CD4-positive, alpha-beta memory T cell (primary cell): ENCODE data around the gene AADACL4. TPM values are rescaled to one million over a fixed set of nuclear protein-coding genes. Genes with fewer than 3 reads are reported as not detected.
A peak's percentile ranks its signal among the peaks of the same experiment; 100 is the strongest.

ENCODE experiments used
- CTCF ChIA-PET: fragments of 350-600 bp; sonication (Branson Sonifier 250); formaldehyde crosslinking; loops from one replicate; lab custom pipeline; 2021; ENCODE audit warnings: inconsistent platforms; ENCODE audit not compliant: partially characterized antibody; lab: Charles Lee
- POLR2A ChIA-PET: fragments of 350-600 bp; sonication (Branson Sonifier 250); formaldehyde crosslinking; loops from one replicate; lab custom pipeline; 2021; ENCODE audit not compliant: partially characterized antibody; lab: Charles Lee
- DNase-seq, 5 donors: peaks; one replicate each; pipeline versions ENCODE4 v3.0.0 to v3.0.0-alpha.2; 2020 to 2022; ENCODE audit warnings: mixed read lengths in 1 of 5
- H3K27ac ChIP-seq: one replicate; pipeline ENCODE4 v1.7.0; 2013; ENCODE audit warnings: low read depth, low read length
- H3K27me3 ChIP-seq: 2 replicates; pipeline ENCODE4 v1.7.0; 2013; ENCODE audit warnings: mild to moderate bottlenecking, low read length, moderate library complexity; ENCODE audit not compliant: insufficient read depth
- H3K36me3 ChIP-seq: 2 replicates; pipeline ENCODE4 v1.7.0; 2013; ENCODE audit warnings: mild to moderate bottlenecking, low read length, moderate library complexity; ENCODE audit not compliant: insufficient read depth
- H3K4me1 ChIP-seq: 2 replicates; pipeline ENCODE4 v1.7.0; 2013; ENCODE audit warnings: mild to moderate bottlenecking, low read length, moderate library complexity; ENCODE audit not compliant: insufficient read depth
- H3K4me3 ChIP-seq, 2 donors: one replicate each; pipeline ENCODE4 v1.7.0; 2013; ENCODE audit warnings: low read length in 2 of 2, mild to moderate bottlenecking in 1 of 2
- H3K9me3 ChIP-seq, 2 donors: one replicate each; pipeline ENCODE4 v1.7.0; 2013; ENCODE audit warnings: low read length in 2 of 2, control low read depth in 1 of 2; ENCODE audit not compliant: control insufficient read depth in 1 of 2
- H3K27ac Mint-ChIP-seq, 7 donors: one replicate each; pipeline ENCODE4 v1.8.0; 2020 to 2021; ENCODE audit warnings: mixed read lengths in 7 of 7, mild to moderate bottlenecking in 6 of 7, inconsistent platforms in 3 of 7, moderate library complexity in 3 of 7
- H3K27me3 Mint-ChIP-seq, 2 donors: one replicate each; pipeline ENCODE4 v1.8.0; 2020 to 2021; ENCODE audit warnings: mixed read lengths in 2 of 2
- H3K36me3 Mint-ChIP-seq, 2 donors: one replicate each; pipeline ENCODE4 v1.8.0; 2020 to 2021; ENCODE audit warnings: mixed read lengths in 2 of 2, inconsistent platforms in 1 of 2, mild to moderate bottlenecking in 1 of 2
- H3K4me1 Mint-ChIP-seq, 4 donors: one replicate each; pipeline ENCODE4 v1.8.0; 2020 to 2021; ENCODE audit warnings: mixed read lengths in 4 of 4, mild to moderate bottlenecking in 1 of 4
- H3K4me3 Mint-ChIP-seq, 8 donors: one replicate each; pipeline ENCODE4 v1.8.0; 2020 to 2021; ENCODE audit warnings: mixed read lengths in 8 of 8, mild to moderate bottlenecking in 7 of 8, moderate library complexity in 6 of 8, inconsistent platforms in 3 of 8
- H3K9me3 Mint-ChIP-seq, 8 donors: one replicate each; pipeline ENCODE4 v1.8.0; 2020 to 2021; ENCODE audit warnings: mixed read lengths in 8 of 8, mild to moderate bottlenecking in 5 of 8, inconsistent platforms in 3 of 8, moderate library complexity in 1 of 8
- intact Hi-C: fragments of 100-400 bp; cut with micrococcal nuclease; formaldehyde crosslinking; loops from one replicate; pipeline ENCODE4 v1.15.1; 2023
- polyA plus RNA-seq, 2 donors: library from polyadenylated mRNA; unstranded; fragments of 300-500 nt; fragmentation: Illumina TruSeq; gene quantifications; one replicate each; pipeline ENCODE4 v1.2.3, GENCODE V29; 2021
- total RNA-seq, 2 experiments: library from RNA; stranded (reverse); gene quantifications; one replicate each; pipeline ENCODE4 v1.2.3, GENCODE V29; 2021

AADACL4 gene
- total and polyA plus RNA-seq, 4 experiments from 2014 or later: not detected

DNA sequence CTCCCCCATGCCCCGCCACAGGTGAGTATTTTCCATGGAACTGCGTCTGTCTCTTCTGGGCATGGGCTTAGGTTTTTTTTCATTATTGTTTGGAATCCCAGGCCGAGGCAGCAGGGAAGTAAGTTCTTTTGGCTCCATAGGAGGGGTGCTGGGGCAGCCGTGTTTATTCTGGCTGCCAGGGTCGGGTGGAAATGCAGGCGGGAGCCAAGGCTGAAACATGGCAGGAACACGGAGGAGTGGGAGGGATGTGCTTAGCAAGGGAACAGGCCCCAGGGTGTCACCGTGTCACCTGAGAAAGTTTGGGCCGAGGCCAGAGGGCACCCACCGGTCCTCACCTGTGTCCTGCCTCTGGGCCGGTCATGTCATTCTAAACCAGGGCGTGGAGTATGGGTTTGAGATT is 21.4 kb upstream of the AADACL4 start:
- ChIA-PET CTCF (interaction anchor here (1.3 to 8.5 kb wide), 2 partner anchors 20 to 36 kb away, joined by 5 to 196 read pairs; no protein-coding TSS in a partner anchor), POLR2A (interaction anchor here (1.2 to 11.6 kb wide), 3 partner anchors 18 to 112 kb away, joined by 4 to 327 read pairs (median 4); no protein-coding TSS in a partner anchor)
- H3K36me3 ChIP-seq: no peaks in the 10 kb centered on the region
- H3K9me3 Mint-ChIP-seq: no peaks in the 10 kb centered on the region
- H3K4me1 ChIP-seq: peaks cover 26% of the 10 kb centered on the region
- no peaks in the 10 kb centered on the region for H3K9me3 ChIP-seq
- intact Hi-C loops: no loop called here
- peaks cover 17 to 41% (median 32%) of the 10 kb centered on the region in 4 donors for H3K4me1 Mint-ChIP-seq
- no peak overlapping the region for H3K4me3 ChIP-seq
- peaks cover 0 to 2% of the 10 kb centered on the region in 2 donors for H3K27me3 Mint-ChIP-seq
- DNase-seq: no peak
- no peaks in the 10 kb centered on the region for H3K27me3 ChIP-seq
- no peak overlapping the region for H3K4me3 Mint-ChIP-seq
- H3K36me3 Mint-ChIP-seq: peaks cover 0 to 16% of the 10 kb centered on the region in 2 donors
- no peak overlapping the region for H3K27ac ChIP-seq
- peak overlapping the region in 2 of 7 donors; percentile 52 to 57 for H3K27ac Mint-ChIP-seq

DNA sequence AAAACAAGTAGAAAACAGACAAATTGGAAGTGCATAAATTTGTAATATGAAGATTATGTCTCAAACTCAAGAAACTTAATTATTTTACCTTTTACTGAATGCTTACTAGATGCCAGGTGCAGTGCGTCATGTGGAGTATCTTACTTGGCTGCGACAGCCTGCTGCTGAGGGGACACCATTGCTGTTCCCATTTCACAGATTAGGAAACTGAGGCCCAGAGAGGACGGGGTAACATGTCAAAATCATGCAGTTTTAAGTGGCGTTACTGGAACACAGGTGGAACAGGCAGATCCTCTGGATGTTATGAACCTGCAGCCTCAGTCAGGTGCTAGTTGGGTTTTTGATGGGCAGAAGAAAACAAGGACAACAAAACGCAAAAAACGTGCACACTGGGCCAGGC is 18.6 kb upstream of the AADACL4 start:
- Mint-ChIP-seq H3K4me1 (peaks cover 7 to 23% (median 14%) of the 10 kb centered on the region in 4 donors), H3K9me3 (no peaks in the 10 kb centered on the region), H3K27ac (peak overlapping the region in 1 of 7 donors; percentile 55), H3K27me3 (no peaks in the 10 kb centered on the region), H3K4me3 (no peak overlapping the region), H3K36me3 (no peaks in the 10 kb centered on the region)
- H3K36me3 ChIP-seq: no peaks in the 10 kb centered on the region
- no peaks in the 10 kb centered on the region for H3K27me3 ChIP-seq
- no peak overlapping the region for H3K4me3 ChIP-seq
- ChIA-PET POLR2A (no interaction called here), CTCF (no interaction called here)
- intact Hi-C loops: no loop called here
- no peak for DNase-seq
- no peak overlapping the region for H3K27ac ChIP-seq
- no peaks in the 10 kb centered on the region for H3K9me3 ChIP-seq
- peaks cover 15% of the 10 kb centered on the region for H3K4me1 ChIP-seq

DNA sequence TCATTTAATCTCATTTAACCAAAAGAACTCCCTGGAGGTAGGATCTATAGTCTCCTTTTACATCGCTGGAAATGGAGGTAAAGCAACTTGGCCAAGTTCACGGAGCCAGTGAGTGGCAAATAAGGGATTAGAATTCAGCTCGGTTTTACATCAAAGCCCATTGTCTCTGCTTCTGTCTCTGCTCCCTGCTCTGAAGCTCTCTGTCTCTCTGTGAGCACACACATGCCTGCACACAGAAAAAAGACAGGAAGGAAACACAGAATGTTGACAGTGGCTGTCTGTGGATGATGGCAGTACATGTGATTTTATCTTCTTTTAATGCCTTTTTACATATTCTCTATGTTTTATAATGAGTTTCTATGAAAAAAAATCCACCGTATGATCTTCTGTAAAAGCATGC is 17.0 kb upstream of the AADACL4 start:
- ChIA-PET CTCF (interaction anchor here (0.7 to 1.4 kb wide), 2 partner anchors 10 to 32 kb away, joined by 3 read pairs; no protein-coding TSS in a partner anchor), POLR2A (no interaction called here)
- Histone ChIP-seq H3K27me3 (no peaks in the 10 kb centered on the region), H3K4me1 (peaks cover 5% of the 10 kb centered on the region), H3K9me3 (no peaks in the 10 kb centered on the region), H3K4me3 (no peak overlapping the region), H3K36me3 (no peaks in the 10 kb centered on the region), H3K27ac (no peak overlapping the region)
- intact Hi-C loops: no loop called here
- no peaks in the 10 kb centered on the region for H3K36me3 Mint-ChIP-seq
- no peak overlapping the region for H3K4me3 Mint-ChIP-seq
- DNase-seq: no peak
- no peaks in the 10 kb centered on the region for H3K27me3 Mint-ChIP-seq
- peak overlapping the region in 1 of 7 donors; percentile 31 for H3K27ac Mint-ChIP-seq
- H3K4me1 Mint-ChIP-seq: peaks cover 2 to 10% (median 8%) of the 10 kb centered on the region in 4 donors
- H3K9me3 Mint-ChIP-seq: no peaks in the 10 kb centered on the region

DNA sequence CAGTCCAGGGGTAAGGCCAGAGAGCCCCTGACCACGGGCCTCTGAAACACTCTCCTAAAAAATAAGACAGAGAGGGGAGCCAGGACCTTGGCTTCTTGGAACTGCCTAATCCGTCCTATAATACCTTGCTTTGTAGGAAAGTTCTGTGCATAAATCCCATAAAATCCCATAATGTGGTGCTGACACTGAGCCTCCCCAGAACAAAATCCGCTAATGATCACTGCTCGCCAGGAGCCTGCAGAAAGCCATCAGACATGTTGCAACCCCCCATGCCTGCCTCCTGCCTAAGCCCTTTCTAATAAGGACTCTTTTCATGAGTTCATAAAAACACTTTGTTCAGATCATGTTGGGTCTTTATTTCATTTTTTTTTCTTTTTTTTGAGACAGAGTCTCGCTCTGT is 16.6 kb upstream of the AADACL4 start:
- CTCF ChIA-PET: interaction anchor here (1.4 kb wide), 1 partner anchor 31 kb away, joined by 3 read pairs; no protein-coding TSS in a partner anchor

DNA sequence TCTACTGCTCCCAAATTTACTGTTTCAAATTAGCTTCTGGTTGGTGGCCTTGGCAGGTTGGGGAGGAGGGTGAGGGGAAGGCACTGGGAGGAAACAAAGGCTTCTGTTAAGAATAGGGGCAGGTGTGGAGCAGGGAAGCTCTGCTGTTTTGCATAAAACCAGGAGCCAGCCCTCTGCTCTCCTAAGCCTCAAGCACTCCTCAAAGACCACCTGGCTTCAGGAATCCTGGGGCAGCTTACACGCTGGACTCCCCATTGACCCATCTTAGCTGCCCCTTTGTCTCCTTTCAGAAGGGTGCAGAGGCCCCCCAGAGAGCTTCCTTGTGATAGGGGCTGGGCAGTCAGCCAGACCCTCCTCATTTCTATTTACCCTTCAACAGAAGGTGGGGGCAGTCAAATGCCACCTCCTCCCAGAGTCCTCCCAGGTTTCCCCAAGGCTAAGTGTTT is 14.4 kb upstream of the AADACL4 start:
- H3K4me3 Mint-ChIP-seq: no peak overlapping the region
- Histone ChIP-seq H3K9me3 (no peaks in the 10 kb centered on the region), H3K4me3 (no peak overlapping the region), H3K4me1 (peaks cover 5% of the 10 kb centered on the region), H3K36me3 (no peaks in the 10 kb centered on the region), H3K27me3 (no peaks in the 10 kb centered on the region), H3K27ac (no peak overlapping the region)
- peaks cover 2 to 14% (median 10%) of the 10 kb centered on the region in 4 donors for H3K4me1 Mint-ChIP-seq
- DNase-seq: no peak
- intact Hi-C loops: no loop called here
- no peak overlapping the region for H3K27ac Mint-ChIP-seq
- peaks cover 0 to 2% (median 0%) of the 10 kb centered on the region in 8 donors for H3K9me3 Mint-ChIP-seq
- POLR2A ChIA-PET: no interaction called here
- peaks cover 0 to 4% of the 10 kb centered on the region in 2 donors for H3K27me3 Mint-ChIP-seq
- no peaks in the 10 kb centered on the region for H3K36me3 Mint-ChIP-seq
- CTCF ChIA-PET: no interaction called here

More for the DNA sequence above, 16.6 kb upstream of the AADACL4 start:
- H3K27ac ChIP-seq: no peak overlapping the region
- POLR2A ChIA-PET: no interaction called here
- no peak overlapping the region for H3K4me3 ChIP-seq
- H3K9me3 ChIP-seq: no peaks in the 10 kb centered on the region
- Mint-ChIP-seq H3K36me3 (no peaks in the 10 kb centered on the region), H3K4me3 (no peak overlapping the region), H3K27ac (no peak overlapping the region), H3K9me3 (no peaks in the 10 kb centered on the region), H3K4me1 (peaks cover 2 to 9% (median 8%) of the 10 kb centered on the region in 4 donors), H3K27me3 (no peaks in the 10 kb centered on the region)
- H3K4me1 ChIP-seq: peaks cover 5% of the 10 kb centered on the region
- H3K36me3 ChIP-seq: no peaks in the 10 kb centered on the region
- no peaks in the 10 kb centered on the region for H3K27me3 ChIP-seq
- no peak for DNase-seq
- intact Hi-C loops: no loop called here

DNA sequence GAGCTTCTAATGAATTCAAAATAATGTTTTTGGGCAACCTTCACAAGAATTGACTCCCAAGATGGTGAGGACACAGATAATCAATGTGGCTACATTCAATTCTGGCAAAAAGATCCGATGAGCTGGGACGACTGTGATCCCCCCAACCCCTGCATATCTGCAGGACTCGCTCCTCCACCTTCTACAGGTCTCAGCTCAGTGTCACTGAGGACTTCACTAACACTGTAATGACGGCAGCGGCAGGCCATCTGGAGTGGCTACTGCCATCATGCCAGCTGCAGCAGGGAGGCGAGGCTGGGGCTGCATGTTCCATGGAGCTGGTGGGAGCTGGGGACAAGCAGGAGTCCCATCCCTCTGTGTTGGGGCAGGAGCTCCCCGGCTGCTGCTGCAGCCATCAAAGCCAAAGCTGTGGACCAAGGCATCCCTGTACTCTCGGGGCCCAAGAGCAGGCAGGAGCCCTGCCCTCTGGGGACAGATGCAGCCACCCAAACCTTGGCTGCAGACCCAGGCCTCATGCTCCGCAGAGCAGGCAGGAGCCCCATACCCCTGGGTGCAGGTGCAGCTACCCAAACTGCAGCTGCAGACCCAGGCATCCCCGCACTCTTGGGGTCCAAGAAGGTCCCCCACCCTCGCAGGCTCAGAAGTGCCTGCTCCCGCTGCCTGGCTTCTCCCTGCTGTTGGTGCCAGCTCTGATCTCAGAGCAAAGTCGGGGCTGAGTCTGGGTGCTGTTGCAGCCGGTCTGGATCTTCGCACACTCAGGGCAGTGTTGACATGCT is 13.7 kb upstream of the AADACL4 start:
- Histone ChIP-seq H3K36me3 (no peaks in the 10 kb centered on the region), H3K4me3 (no peak overlapping the region), H3K27me3 (no peaks in the 10 kb centered on the region), H3K27ac (no peak overlapping the region), H3K9me3 (no peaks in the 10 kb centered on the region), H3K4me1 (peaks cover 5% of the 10 kb centered on the region)
- no peak overlapping the region for H3K27ac Mint-ChIP-seq
- POLR2A ChIA-PET: no interaction called here
- CTCF ChIA-PET: no interaction called here
- no peaks in the 10 kb centered on the region for H3K36me3 Mint-ChIP-seq
- DNase-seq: no peak
- H3K27me3 Mint-ChIP-seq: peaks cover 0 to 4% of the 10 kb centered on the region in 2 donors
- peaks cover 2 to 14% (median 10%) of the 10 kb centered on the region in 4 donors for H3K4me1 Mint-ChIP-seq
- intact Hi-C loops: no loop called here
- no peak overlapping the region for H3K4me3 Mint-ChIP-seq
- peaks cover 0 to 2% (median 0%) of the 10 kb centered on the region in 8 donors for H3K9me3 Mint-ChIP-seq

DNA sequence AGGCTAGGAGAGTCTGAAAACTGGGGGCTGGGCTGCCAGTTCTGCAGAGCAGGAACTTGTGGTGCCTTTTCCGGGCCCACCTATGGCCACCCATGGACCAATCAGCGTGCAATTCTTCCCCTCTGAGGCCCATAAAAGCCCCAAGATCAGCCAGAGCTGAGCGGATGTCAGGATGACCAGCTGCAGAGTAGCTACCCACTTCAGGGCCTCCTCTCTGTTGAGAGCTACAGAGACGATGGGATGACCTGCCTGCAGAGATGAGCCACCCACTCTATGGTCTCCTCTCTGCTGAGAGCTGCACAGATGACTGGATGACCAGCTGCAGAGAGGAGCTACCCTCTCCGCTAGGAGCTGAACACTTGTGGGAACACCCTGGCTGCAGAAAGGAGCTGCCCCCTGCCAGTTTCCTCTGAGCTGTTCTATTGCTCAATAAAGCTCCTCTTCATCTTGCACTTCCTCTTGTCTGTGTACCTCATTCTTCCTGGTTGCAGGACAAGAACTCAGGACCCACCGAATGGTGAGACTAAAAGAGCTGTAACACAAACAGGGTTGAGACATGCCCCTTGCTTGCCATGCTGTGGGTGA is 12.8 kb upstream of the AADACL4 start:
- Mint-ChIP-seq H3K4me1 (peaks cover 2 to 14% (median 10%) of the 10 kb centered on the region in 4 donors), H3K27me3 (peaks cover 0 to 4% of the 10 kb centered on the region in 2 donors), H3K4me3 (no peak overlapping the region), H3K36me3 (no peaks in the 10 kb centered on the region), H3K9me3 (peaks cover 0 to 2% (median 0%) of the 10 kb centered on the region in 8 donors), H3K27ac (no peak overlapping the region)
- Histone ChIP-seq H3K36me3 (no peaks in the 10 kb centered on the region), H3K4me3 (no peak overlapping the region), H3K4me1 (peaks cover 5% of the 10 kb centered on the region), H3K27me3 (no peaks in the 10 kb centered on the region), H3K9me3 (no peaks in the 10 kb centered on the region), H3K27ac (no peak overlapping the region)
- ChIA-PET POLR2A (no interaction called here), CTCF (interaction anchor here (1.1 kb wide), 1 partner anchor 287 kb away, joined by 3 read pairs; no protein-coding TSS in a partner anchor)
- intact Hi-C loops: no loop called here
- no peak for DNase-seq
